HG02798 (cell line): ENCODE data around the gene ACADVL.
"Not testable (repeated sequence)": the region's sequence is repeated elsewhere in the genome, so short reads cannot be mapped to it uniquely, and the experiment has no call there.

Experiments
- ATAC-seq: cut with Tn5 transposase; IDR thresholded peaks from one replicate; pipeline ENCODE4 v1.9.1; 2021; ENCODE audit warnings: mild to moderate bottlenecking; ENCODE audit not compliant: unreplicated experiment, poor library complexity

Gene ACADVL

DNA sequence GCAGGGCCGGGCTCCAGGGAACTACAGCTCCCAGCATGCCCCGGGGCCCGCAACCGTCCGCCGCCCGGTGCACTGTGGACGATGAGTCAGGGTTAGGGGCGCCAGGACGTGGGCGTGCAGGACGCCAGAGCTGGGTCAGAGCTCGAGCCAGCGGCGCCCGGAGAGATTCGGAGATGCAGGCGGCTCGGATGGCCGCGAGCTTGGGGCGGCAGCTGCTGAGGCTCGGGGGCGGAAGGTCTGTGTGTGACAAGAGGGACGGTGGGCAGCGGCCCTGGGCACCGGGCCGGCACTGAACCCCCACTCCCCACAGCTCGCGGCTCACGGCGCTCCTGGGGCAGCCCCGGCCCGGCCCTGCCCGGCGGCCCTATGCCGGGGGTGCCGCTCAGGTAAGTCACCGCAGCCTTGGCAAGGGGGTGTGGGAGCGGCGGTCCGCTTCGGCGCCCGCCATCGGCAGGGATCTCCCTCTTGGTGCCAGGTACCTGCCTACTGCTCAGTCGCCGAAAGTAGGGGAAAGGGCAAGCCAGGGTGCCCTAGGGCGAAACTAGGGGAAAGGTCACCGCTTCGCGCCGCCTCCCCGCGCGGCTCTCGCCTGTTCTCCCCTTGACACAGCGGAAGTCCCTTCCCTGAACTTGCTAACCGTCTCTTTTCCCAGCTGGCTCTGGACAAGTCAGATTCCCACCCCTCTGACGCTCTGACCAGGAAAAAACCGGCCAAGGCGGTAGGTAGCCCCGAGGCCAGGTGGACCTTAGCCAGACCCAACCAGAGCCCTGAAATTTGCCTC is at the start of gene ACADVL, which contains the start of gene DLG4:
Gene ACADVL, plus strand, starts transcription at position 127 of the 781 bp plus-strand sequence. Its CDS starts 47 bp downstream, at position 174.
Gene DLG4, minus strand, starts transcription at position 25 of the 781 bp plus-strand sequence.
- ATAC-seq = peak; percentile 62

DNA sequence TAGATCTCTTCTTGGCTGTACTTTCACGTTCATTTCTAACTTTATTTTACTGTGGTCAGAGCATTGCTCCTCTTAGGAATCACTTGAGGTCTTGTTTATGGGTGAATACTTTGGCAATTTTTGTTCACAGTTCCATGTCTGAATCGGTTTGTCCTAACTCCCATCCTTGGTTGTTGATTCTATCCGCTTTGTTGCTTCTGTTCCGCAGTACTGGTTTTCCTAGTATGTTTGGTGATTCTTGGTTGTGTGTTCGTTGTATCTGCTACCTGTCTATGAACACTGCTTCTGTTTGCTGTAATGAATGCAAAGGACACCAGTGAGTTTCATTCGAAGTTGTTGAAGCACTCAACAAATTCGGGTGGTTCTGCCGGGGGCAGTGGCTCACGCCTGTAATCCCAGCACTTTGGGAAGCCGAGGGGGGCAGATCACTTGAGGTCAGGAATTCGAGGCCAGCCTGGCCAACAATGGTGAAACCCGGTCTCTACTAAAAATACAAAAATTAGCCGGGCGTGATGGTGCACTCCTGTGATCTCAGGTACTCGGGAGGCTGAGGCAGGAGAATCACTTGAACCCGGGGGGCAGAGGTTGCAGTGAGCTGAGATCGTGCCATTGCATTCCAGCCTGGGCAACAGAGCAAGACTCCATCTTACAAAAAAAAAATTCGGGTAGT is 47.1 kb upstream of the ACADVL start:
- ATAC-seq = not testable (repeated sequence)

DNA sequence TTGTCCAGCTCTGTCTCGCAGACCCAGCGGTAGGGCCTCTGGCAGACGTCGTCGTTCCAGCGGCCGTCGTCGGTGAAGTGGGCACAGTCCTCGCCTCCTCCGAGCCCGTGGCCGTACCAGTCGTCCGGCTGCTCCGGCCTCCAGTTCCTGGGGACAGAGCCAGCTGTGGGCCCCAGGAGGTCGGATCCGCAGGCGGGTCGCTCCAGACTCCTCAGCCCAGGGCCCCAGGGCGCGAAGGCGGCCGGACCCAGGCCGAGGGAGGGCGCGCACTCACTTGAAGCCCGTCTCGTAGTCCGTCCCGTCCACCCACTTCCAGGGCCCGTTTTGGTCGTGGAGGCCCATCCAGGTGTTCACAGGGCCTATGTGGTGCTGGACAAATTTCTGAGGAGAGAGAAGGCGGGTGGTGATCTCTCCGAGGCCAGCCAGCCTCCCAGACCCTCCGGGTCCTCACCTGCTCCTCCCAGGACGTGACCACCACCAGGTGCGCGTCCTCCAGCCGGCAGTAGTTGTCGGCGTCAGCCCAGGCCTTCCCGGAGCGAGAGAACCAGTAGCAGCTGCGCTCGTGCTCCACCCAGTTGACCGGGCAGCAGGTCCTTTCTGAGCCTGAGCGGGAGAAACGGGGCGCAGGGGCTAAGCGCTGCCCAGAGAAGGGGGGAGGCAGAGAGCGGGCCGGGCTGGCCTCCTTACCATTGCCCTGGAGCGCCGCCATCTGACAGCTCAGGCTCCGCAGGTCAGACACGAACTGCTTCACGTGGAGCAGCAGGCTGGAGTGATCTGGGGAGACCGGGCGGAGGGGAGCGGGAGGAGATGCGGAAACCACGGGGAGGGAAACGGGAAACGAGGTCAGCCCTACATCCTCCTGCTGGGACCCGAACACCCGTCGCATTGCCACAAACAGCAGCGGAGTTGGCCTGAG is 45.8 kb upstream of the ACADVL start:
- ATAC-seq = no peak

DNA sequence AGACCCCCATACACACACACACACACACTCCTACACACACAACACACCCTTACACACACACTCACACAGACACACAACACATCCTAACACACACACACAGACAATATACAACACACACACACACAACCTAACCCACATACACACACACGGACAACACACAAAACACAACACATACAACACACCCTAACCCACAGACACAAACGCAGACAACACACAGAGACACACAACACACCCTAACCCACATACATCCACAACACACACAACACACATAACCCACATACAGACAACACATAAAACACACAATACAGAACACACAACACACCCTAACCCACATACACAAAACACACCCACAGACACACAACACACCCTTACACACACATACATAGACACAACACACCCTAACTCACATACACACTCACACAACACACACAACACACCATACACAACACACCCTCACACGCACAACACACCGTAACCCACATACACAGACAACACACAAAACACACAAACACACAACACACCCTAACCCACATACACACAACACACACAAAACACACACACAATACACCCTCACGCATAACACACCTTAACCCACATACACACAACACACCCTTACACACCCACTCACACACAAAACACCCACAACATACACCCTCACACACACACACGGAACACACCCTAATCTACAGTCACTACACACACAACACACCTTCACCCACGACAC is 45.0 kb upstream of the ACADVL start:
- no peak for ATAC-seq

DNA sequence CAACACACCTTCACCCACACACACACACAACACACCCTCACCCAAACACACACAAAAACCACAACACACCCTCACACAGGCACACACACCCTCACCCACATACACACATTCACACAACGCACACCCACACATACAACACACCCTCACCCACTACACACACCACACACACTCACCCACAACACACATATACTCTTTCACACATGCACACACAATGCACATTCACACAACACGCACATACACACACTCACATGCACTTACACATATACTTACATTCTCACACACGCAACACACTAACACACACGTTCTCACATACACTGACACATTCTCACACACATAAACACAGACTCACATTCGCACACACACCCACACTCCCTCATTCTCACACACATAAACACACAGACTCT is 44.4 kb upstream of the ACADVL start:
- no peak for ATAC-seq

DNA sequence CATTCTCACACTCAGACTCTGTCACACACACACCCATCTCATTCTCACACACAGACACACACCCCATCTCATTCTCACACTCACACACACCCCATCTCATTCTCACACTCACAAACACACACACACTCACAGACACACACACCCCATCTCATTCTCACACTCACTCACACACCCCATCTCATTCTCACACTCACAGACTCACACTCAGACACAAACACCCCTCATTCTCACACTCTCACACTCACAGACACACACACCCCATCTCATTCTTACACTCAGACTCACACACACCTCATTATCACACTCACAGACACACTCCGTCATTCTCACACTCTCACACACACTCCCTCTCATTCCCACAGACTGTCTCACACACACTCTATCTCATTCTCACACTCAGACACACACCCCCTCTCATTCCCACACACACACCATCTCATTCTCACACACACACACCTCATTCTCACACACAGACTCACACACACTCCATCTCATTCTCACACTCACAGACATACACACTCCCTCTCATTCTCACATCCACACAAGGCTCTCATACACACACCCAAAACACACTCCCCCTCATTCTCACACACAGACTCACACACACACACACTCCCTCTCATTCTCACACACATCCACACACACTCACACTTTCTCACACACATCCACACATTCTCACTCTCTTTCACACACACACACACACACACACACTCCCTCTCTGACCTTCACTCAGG is 43.5 kb upstream of the ACADVL start:
- ATAC-seq = no peak

DNA sequence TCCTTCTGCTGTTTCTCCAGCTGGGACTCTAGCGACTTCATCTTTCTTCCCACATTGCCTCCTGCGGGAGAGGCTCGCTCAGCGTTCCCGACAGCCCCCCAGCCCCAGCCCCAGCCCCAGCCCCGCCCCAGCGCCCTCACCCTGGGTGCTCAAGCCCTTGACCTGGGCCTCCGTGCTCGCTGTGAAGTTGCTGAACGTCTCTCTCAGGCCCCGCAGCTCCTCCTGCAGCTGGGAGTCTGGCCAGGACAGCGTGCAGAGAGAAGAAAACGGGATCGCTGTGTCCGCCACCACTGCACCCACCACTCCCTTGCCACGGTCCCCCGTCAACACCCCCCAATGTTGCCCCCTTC is 42.9 kb upstream of the ACADVL start:
- ATAC-seq = no peak

DNA sequence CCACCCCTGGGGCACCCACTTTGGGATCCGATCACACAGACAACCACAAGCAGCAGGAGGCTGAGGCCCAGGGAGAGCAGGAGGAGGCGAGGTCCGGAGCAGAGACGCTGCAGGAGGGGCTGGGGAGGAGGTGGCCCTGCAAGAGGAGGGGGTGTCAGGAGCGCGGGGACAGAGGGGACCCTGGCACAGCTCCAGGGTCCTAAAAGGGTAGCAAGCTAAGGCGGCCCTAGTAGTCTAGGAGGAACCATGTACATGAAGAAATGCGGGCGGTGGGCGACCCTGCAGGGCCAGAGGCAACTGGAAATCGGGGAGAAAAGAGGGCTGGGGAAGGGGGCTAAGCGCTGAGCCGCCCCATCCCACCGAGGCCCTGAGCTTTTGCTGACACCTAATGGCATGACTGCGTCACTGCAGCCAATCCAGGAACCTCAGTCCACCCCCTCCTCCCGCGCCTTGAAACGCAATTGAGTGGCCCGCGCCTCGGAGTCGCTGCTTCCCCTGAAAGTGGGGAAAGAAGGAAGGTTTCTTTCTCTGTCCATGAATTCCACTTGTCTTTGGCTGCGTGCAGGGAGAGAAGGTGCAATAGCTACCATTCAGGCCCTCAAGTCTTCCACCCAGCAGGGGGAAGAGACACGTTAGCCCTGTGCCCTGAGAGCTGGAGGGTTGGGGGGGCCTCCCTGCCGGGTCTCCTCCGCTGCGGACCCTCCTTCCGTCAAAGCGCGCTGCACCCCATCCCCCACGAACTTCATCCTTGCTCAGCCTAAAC is 42.4 kb upstream of the ACADVL start:
- ATAC-seq = no peak

DNA sequence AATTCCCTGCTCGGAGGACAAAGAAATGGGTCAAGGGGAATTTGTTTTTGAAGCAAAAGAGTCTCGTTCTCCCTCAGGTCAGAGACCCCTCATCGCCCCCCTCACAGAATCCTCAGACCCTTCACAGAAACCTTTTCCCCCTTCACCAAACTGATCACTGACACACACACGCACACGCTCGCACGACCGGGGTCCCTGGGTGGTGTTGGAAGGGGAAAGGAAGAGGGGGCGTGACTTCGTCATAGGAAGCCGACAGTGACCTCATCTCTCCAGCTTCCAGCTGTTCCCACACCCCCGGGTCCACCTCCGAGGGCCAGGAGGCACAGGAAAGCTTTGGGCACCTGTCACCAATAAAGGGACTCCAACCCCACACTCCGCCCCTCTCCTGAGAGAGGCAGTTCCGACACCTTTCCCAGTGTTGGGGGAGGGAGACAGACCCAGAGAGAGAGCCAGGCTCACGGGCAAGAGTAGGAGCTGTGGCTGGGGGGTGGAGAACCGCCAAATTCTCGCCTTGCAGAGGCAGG is 41.7 kb upstream of the ACADVL start:
- no peak for ATAC-seq

DNA sequence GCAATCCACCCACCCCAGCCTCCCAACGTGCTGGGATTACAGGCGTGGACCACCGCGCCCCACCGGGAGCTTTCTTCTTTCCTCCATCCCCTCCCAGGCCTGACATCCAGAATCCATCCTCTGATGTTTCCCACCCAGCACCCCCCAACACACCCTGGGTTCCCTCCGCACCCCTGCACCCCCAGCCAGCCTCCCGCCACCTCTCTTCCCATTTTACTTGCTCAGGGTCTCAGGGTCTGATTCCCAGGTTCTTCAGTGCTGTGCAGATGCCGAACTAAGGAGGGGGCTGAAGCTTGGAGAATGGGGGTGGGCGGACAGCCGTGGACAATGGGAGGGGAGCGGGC is 40.8 kb upstream of the ACADVL start:
- ATAC-seq = no peak

DNA sequence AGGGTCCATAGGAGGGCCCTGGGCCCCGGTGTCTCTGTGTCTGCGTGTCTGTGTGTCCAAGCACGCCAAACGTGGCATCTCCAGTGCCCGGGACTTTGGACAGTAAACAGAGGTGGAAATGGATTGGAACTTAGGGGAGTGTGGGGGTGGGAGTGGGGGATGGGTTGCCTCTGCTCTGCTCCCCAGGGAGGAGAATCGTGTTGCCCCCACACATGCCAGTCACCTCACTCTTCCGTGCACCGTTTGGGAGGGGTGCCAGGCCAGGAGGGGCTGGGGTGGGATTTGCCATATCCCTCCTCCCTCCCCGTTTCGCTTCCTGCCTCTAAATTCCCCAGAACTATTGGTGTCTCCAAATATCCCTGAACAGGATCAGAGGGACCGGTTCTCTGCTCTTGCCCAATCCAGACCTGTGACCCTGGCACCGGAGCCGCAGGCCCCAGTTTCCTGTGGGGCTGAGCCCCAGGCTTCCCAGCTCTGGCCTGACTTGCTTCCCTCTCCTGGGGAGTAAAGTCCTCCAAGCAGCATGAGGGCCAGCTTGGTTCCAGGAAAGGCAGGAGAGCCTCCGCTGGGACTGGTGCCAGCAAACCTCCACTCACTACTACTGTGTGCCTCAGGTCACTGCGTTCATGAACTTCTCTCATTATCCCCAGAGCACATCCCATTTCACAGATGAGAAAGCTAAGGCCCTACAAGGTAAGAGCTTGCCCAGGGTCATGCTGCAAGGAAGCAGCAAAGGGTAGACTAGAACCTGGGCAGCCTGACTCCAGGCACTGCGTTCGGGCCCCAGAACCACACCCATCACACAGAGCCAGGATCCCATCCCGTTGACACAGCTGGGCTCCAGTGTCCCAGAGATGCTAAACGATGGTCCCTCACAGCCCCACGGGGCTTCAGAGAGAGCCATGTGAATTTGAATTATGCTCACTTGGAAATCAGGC is 40.2 kb upstream of the ACADVL start, which contains the start of gene ASGR1:
Gene ASGR1, minus strand, starts transcription at position 54 of the 938 bp plus-strand sequence. CDS start 807 bp downstream, outside the sequence.
- no peak for ATAC-seq

DNA sequence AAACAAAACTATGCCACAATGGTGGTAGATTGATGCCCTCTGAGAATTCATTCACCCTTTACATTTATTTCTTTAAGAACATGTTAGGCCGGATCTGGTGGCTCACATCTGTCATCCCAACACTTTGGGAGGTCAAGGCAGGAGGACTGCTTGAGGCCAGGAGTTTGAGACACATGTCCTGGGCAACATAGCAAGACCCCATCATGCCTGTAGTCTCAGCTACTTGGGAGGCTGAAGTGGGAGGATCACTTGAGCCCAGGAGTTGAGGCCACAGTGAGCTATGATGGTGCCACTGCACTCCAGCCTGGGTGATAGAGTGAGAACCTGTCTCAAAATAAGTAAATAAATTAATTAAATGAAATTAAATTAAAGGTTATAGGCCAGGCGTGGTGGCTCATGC is 37.6 kb upstream of the ACADVL start:
- not testable (repeated sequence) for ATAC-seq

DNA sequence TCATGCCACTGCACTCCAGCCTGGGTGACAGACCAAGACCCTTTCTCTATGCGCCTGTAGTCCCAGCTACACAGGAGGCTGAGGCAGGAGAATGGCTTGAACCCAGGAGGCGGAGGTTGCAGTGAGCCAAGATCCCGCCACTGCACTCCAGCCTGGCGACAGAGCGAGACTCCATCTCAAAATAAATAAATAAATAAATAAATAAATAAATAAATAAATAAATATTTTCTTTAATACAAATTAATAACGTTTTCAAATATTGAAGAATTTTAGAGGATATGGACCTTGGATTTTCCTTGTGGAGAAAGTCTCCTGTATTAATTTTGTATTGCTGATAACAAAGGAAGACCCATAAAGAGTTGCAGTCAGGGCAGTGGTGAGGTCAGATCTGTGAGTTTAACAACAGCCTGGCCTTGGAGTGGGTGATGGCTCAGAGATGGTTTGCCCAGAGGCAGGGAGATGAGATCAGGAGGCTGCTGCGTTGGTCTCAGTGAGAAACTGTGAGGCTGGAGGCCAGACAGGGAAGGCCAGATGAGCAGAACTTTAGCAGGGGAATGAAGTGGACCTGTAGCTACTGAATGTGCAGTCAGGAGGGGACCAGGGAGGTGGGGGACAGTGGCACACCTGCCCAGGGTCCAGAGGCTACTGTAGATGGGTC is 36.2 kb upstream of the ACADVL start:
- no peak for ATAC-seq

DNA sequence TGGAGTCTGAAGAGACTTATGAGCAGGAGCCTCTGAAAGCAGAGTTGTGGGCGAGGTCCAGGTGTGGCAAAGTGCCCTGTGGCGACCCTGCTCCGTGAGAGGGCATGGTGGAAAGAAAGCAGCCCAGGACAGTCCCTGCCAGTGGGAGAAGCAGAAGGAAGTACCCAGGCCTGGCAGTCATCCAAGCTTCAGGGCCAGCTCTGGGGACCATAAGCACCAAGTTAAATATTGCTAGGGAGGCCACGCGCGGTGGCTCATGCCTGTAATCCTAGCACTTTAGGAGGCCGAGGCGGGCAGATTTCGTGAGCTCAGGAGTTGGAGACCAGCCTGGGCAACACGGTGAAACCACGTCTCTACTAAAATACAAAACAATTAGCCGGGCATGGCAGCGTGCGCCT is 35.6 kb upstream of the ACADVL start:
- no peak for ATAC-seq

DNA sequence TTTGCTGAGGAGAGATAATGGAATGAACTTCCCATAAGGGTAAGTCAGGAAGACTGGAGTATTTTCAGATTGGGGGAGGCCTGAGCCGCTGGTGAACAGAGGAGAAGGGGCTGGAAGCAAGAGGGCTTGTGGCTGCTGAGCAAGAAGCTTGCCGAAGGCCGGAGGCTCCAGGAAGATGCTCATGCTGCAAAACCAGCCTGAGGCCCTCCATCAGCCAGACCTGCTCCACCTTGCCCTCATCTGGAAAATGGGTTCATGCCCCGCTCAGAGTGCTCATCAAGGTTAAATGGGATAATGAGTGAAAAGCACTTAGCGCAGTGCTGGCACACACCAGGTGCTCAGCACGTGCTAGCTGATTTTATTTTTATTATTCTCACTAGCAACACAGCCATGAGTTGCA is 35.1 kb upstream of the ACADVL start:
- ATAC-seq = no peak

DNA sequence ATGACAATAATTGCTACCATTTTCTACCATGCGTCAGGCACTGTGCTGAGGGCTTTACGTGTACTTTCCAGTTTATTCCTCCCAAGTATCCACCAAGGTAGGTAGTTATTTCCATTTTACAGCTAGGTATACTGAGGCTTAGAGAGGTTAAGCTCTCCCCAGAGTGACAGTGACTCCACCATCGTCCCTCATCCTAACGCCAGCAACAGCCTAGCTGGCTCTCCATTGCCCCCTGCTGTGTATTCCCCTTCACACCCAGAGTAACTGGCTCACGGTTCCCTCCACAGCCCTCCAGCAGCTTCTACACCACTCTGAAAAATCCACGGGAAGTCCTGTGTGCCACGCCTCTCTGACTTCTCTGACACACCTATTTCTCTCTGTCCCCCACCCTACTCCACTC is 33.5 kb upstream of the ACADVL start:
- ATAC-seq = no peak
